Epithelial cell of prostate (primary cell): ENCODE measurements around the gene ZNF516.

Source experiments
- DNase-seq: peaks from one replicate; pipeline ENCODE4 v3.0.0-alpha.2; 2011; ENCODE audit warnings: low read depth, low spot score
- H3K27ac ChIP-seq: fragments of 450-650 bp; 2 replicates; pipeline ENCODE4 v1.5.1; 2017; ENCODE audit warnings: mild to moderate bottlenecking

The ZNF516 gene

DNA sequence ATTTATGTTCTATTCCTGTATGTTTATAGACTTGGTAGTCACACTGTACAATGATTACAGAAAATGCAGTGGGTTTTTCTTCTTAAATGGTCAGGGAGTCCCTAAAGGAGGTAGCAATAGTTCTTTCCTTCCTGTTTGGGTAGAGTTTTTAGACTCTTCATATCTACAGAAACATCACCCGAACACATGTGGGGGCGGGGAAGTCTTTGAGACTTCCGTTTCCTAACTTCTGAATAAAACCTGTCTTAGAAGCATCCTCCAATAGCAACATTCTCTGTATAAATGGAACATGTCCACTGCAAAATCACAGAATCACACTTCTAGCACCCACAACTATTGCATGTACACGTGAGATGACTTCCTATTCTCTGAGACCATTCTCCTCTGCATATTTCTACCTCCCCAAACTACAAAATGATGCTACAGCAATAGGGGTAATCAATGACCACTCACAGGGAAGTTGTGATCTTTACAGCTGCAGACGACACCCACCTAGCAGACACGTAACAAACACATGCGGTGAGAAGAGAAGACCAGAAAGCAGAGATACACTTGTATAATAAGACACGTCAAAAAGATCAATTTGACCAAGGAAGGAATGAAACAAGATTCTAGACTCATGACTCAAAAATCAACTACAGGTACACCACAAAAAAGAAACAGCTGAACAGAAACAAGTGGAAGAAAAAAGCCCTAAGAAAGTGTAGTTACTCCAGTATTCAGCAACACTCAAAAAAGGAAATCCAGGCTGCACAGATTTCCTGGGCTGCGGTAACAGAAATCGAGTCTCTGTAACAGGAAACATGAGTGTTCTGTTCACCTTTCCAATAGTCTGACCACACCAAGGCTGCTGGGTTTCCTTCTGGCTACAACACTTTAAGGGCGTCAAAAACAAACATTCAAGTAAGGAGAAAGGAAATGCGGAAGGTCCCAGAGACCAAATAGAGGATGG is 120.4 kb downstream of the ZNF516 start:
- H3K27ac ChIP-seq: no peak overlapping the region
- no peak for DNase-seq

DNA sequence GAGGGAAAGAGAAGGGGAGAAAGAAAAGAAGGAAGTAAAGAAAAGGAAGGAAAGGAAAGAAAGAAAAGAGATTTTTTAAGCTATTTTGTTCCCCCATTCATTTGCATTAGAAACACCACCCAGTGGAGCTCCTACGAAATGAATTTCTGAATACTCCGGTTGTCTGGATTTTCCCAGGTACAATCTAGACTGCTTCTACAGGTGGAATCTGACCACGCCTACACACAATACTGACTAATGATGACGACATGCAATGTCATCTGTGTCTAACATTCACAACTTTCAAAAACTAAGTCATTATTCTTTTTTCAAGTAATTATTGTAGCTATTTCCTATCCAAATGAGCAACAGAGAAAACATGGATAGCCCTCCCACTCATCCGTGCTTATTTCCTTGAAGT is 121.7 kb downstream of the ZNF516 start:
- no peak for DNase-seq
- H3K27ac ChIP-seq: no peak overlapping the region

DNA sequence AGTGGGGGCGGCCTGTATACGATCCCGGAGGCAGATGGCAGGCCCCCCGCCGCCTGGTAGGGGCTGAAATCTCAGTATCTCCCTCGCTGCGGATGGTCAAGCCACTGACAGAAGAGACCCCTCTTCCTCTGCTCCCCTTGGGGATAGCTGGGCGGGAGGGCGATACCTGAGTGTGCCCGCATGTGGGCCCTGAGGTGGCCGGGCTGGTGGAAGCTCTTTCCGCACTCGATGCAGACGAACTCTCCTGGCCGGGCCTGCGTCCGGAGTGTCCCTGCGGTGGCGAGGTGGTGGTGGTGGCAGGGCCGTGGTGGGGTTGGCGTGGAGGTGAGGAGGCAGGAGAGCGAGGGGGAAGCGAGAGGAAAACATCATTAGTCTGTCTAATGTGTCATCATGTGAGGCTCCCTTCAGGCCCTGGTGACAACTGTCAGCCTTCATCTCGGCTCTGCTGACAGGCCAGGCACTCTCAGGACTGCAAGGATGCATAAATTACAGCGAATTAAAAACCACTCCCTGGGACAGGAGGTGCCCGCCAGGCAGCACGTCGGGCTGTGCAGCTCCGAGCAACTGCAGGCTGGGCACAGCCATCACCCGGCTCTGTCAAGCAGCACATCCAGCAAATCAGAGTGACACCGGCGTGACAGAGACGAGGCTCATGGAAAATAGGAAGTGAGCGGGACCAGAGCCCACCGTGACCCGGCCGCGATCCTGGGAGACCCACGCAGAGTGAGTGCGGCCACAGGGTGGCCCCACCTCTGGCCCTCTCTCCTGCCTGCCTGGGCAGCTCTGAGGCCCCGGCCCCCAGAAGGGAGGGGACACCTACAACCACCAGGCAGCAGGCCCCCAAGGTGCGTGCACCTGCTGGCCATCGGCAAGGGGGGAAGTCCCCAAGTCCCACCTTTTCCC is 123.5 kb downstream of the ZNF516 start:
- H3K27ac ChIP-seq: no peak overlapping the region
- no peak for DNase-seq

GRCh38 chr18:76370686-76371085 is 124.4 kb downstream of the ZNF516 start:
- no peak overlapping the region for H3K27ac ChIP-seq
- DNase-seq: no peak

GRCh38 chr18:76370201-76370600 is 124.8 kb downstream of the ZNF516 start:
- DNase-seq: no peak
- H3K27ac ChIP-seq: no peak overlapping the region

- H3K27ac ChIP-seq: no peak overlapping the region
- no peak for DNase-seq
Measured at GRCh38 chr18:76369791-76370190, 125.3 kb downstream of the ZNF516 start.

DNA sequence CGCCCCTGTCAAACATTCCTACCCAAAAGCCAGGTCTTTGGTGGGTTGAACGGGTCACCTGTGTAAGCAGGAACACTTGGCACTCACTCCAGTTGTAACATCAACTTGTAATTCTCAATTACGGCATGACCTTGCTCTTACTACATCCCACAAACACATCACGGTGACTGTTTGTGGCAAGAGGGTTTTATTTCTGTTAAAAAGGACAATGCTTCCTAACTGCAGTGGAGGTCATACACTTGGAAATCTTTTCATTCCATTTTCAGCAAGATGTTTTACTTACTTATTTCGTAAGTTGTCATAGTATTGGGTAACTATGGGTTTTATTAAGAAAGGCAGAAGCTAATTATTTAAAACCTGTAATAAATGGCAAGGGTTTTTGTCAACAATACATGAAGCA is 126.1 kb downstream of the ZNF516 start:
- DNase-seq: no peak
- no peak overlapping the region for H3K27ac ChIP-seq

DNA sequence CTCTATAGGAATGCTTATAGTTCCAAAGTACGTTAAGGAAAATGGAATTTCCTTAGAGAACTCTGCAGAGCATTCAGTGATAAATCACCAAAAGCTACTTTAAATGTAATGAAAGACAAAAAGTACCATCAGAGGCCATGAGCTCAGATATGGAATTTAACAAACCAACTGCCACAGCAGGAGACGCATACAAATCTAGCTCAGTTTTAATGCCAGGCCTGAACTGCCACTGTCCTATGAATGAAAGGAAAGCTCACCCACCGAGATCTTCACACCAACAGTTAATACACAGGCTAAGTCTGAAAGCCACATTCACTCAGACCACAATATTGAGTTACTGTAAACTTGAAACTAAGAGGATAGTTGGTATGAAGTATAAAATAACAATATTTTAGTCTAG is 126.8 kb downstream of the ZNF516 start:
- H3K27ac ChIP-seq: no peak overlapping the region
- DNase-seq: no peak

DNA sequence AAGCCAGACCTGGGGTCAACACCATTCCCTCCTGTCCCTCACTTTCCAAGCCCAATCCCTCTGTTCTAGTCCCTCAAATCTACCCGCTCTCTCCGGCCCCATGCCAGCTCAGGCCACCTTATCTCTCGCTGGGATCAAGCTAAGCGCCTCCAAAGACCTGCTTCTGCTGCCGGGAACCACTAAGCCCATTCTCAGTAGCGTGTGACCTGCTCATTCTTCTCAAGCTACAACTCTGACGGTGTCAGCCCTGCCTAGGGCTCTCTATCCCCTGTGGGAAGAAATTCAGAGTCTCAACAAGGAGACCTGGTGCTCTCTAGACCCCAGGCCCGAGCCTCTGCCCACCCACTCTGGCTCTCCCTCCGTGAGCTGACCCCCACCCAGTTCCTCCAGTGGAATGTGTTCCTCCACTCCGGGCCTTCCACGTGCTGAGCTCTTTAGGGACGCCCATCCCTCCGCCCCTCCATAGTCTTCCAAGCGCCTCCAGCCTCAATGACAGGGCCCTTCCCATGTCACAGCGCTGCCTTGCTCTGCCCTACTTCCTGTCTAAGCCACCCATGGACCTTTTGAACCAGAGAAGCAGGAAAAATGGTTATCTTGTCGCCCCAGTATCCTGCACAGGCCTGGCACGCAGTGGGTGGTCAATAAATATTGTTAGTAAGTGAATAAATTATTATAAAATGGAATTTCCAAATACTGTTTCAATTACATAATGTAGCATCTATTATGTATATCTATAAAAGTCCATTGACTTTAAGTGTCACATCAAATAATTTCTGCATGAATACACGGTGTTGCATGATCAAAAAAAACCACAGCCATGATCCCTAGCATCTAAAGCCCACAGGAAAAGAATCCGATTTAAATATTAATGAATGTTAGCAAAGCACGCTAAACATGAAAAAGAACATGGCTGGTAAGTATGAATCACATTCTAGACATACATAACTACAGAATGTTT is 127.6 kb downstream of the ZNF516 start:
- H3K27ac ChIP-seq: no peak overlapping the region
- DNase-seq: no peak

DNA sequence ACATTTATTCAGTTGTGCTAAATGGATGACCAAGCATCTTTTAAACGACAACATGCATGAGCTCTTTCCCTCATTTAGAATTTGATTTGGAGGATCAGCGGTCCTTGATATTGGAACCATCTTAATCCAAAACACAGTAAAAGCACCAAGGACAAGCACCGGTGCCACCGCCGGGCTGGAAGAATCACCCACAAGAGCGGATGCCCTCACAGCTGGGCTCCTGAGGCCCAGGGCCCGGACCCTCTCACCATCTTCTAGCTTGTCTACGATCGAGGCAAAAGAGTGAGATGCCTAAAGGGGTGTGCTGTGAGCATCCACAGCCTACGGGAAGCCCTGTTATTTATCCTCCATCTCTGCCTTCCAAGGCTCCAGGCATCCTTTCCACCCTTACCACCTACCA is 129.5 kb downstream of the ZNF516 start:
- no peak for DNase-seq
- no peak overlapping the region for H3K27ac ChIP-seq

DNA sequence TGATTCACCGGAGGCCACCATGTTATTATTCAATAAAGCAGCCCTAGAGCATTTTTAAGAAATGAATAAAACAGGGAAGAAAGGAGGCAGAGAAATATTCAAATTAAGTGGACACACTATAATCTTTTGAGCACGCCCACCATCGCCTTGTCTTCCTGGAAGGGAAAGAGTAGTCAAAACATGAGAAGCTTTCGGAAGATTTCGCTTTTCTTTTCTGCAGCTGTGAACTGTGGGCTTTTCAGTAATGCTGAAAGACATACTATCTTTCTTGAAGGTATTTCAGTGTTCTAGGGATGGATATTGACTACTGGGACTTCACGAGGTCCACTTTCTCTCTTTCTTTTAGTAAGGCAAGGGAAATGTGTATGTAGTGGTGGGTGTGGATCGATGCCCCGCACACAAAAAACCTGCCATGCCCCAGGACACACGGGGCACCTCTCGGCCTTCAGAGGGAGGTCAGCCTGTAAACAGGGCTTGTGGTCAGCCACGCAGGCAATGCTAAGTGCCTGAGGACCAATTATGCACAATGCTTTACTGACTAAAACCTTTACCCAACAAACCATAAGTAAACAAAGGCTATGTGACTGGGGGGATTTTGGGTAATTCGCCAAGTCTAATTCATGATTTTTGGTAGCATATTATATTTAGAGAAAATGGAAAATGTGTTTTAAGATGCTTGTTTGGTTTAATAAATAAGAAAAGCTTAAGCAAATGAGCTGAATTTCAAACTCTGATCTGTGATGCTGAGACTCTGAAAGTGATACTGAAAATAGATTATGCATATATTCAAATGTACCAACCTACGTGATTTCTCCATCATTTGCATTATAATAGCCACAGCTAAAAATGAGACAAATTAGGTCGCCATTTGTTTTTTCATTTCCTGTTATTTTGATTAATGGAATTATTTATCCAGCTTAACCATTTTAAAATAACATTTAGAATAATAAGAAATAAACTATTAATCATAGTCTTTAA is 130.5 kb downstream of the ZNF516 start:
- DNase-seq: no peak
- H3K27ac ChIP-seq: no peak overlapping the region

- no peak for DNase-seq
Measured at GRCh38 chr18:76363436-76364120, 131.5 kb downstream of the ZNF516 start.

GRCh38 chr18:76362676-76363075 is 132.4 kb downstream of the ZNF516 start:
- H3K27ac ChIP-seq: no peak overlapping the region
- DNase-seq: no peak

More at GRCh38 chr18:76363436-76364120, 131.5 kb downstream of the ZNF516 start:
- H3K27ac ChIP-seq: no peak overlapping the region

DNA sequence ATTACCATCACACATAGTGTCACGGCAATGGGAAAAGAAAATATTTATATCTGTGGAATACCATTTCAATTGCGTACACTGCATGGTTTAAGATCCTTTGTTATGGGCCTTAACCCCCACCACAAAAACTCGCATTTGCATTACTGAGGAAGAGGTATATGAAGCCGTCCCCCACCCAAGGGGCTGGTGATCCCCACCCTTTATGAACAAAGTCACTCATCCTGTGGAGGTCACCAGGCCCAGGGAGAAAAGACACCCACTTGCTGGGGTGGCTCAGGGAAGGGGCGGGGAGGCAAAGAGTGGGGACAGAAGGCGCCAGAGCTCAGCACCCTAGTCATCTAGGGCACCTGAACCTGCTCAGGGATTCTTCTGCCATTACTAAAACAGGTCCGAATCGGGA is 133.8 kb downstream of the ZNF516 start:
- no peak overlapping the region for H3K27ac ChIP-seq
- DNase-seq: no peak

- no peak for DNase-seq
- no peak overlapping the region for H3K27ac ChIP-seq
Measured at GRCh38 chr18:76359909-76360308, 135.1 kb downstream of the ZNF516 start.

DNA sequence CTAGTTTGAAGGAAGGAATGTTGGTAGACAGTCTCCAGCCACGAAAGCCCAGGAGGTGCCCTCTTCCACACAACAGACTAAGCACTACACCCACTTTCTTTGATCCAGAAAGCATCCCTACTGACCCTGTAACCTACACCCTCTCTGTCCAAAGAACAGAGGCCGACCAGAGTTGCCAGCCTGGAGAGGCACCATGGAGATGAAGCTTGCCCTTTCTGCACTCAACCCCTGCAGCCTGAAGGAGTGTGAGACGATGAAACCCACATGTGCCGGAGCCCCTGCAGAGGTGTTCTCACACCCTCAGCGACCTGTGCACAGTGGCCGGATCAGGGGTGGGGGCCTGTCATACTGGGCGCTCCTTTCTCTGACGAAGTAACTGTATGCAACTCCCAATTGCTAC is 136.3 kb downstream of the ZNF516 start:
- no peak overlapping the region for H3K27ac ChIP-seq
- DNase-seq: no peak

DNA sequence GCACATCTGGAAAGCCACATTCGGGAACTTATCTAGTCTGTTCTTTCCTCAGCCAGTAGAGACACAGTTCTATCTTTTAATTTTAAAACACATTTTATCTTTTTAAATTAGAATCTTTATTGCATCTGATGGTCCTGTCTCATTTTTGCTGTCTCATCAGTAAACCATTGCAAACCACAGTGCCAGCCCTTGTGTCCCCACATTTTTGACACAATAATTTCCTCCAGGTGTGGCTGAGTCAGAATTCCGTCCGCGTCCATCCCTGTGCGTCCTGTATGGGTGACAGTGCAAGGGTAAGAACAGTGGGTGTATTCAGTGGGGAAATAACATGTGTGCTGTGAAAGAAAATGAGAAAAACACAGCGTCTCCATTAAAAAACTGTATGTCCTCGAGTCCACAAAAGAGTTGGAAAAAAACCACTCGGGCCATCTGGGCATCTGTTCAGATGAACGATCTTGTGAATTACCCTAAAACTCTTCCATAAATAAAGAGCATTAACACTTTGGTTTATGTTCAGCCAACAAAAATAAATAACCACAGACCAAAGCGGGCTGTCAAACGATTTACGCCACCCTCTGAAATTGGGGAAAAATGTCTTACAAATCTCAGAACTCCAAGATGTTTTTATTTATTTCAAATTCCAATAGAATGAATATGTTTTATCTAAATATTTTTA is 137.3 kb downstream of the ZNF516 start:
- DNase-seq: no peak

DNA sequence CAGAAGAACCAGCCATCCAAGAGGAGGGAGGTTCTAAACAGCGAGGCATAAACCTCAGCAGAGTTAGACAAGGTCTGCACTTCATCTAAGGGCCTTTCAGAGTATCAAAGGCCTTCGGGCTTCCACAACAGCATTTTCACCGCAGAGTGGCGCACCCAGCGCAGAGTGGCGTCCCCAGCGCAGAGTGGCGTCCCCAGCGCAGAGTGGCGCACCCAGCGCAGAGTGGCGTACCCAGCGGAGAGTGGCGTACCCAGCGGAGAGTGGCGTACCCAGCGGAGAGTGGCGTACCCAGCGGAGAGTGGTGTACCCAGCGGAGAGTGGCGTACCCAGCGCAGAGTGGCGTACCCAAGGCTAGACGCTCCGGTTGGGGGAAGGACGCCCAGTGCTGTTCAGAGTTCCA is 137.9 kb downstream of the ZNF516 start:
- DNase-seq: no peak
- no peak overlapping the region for H3K27ac ChIP-seq

More for the DNA sequence above, 137.3 kb downstream of the ZNF516 start:
- no peak overlapping the region for H3K27ac ChIP-seq
